Measurements from ENCODE around the gene EXOC7. TPM values are rescaled to one million over a fixed set of nuclear protein-coding genes. Genes with fewer than 3 reads are reported as not detected.
A peak's percentile ranks its signal among the peaks of the same experiment; 100 is the strongest.

The EXOC7 gene
- total and polyA plus RNA-seq, 2 of the 8 experiments (the other 6 are each of a cell fraction or from before 2014, with no cell fraction given): 77.1 to 92.6 TPM

GRCh38 chr17:76120658-76121008 lies 17.0 kb upstream of the EXOC7 start:
- Histone ChIP-seq H4K8ac (ENCODE audit: extremely low read depth, insufficient read depth, low read length) (no peak overlapping the region), H2BK120ac (replicated peaks; ENCODE audit: low read depth, low read length) (no peak overlapping the region), H3K23ac (ENCODE audit: insufficient read length) (no peak overlapping the region), H3K79me2 (ENCODE audit: control insufficient read depth in 1 of 2, insufficient read depth in 2 of 2, low read length in 2 of 2) (no peaks in the 10 kb centered on the region), H2BK12ac (ENCODE audit: low read depth, low read length) (peak overlapping the region; percentile 79; the same call in 1 of the 2 replicates), H3K4me1 (replicated peaks in 1 of 4; ENCODE audit: control insufficient read depth in 3 of 4, insufficient read depth in 4 of 4, low read length in 3 of 4) (peaks cover 7 to 32% (median 19%) of the 10 kb centered on the region in 4 experiments), H3K14ac (ENCODE audit: insufficient read length) (no peak overlapping the region), H2AK5ac (ENCODE audit: low read depth, low read length) (no peak overlapping the region), H2AFZ (ENCODE audit: low read length) (no peak overlapping the region), H2BK15ac (ENCODE audit: low read length) (0 out of 2 replicates have a peak overlapping the region, but pooled peaks have one; percentile 88), H3K9ac (replicated peaks in 1 of 4; ENCODE audit: extremely low read depth in 1 of 4, low read depth in 3 of 4, low read length in 3 of 4) (no peak overlapping the region; a peak in 2 of 7 replicates), H3K27ac (ENCODE audit: low read depth, low read length) (no peak overlapping the region), H2BK20ac (ENCODE audit: low read length) (peak overlapping the region; percentile 8; the same call in 1 of the 2 replicates), H3K4me2 (ENCODE audit: insufficient read depth in 1 of 2, low read depth in 2 of 2, low read length in 2 of 2) (peak overlapping the region; percentile 5 to 53; a peak in 3 of 4 replicates), H4K91ac (replicated peaks; ENCODE audit: insufficient read length, low read length) (no peak overlapping the region), H3K23me2 (ENCODE audit: low read depth, low read length) (peaks cover 2% of the 10 kb centered on the region; the same call in 1 of the 2 replicates), H3K27me3 (replicated peaks in 1 of 4; ENCODE audit: control insufficient read depth in 3 of 4, extremely low read depth in 1 of 4, insufficient read depth in 3 of 4, low read length in 3 of 4) (peaks cover 0 to 13% (median 7%) of the 10 kb centered on the region in 4 experiments; a peak in 4 of 7 replicates), H4K20me1 (replicated peaks in 1 of 2; ENCODE audit: control insufficient read depth in 1 of 2, insufficient read depth in 2 of 2, low read length in 2 of 2) (no peaks in the 10 kb centered on the region), H3K56ac (replicated peaks; ENCODE audit: insufficient read length, low read depth, low read length) (no peak overlapping the region), H3K4me3 (ENCODE audit: extremely low read depth in 1 of 4, insufficient read depth in 2 of 4, low read depth in 3 of 4, low read length in 4 of 4) (peak overlapping the region in 3 of 4 experiments; percentile 5 to 48 (median 19); a peak in 2 of 8 replicates), H3K79me1 (ENCODE audit: low read depth, low read length) (no peaks in the 10 kb centered on the region), H3K18ac (ENCODE audit: extremely low read depth, low read length) (no peak overlapping the region), H2BK5ac (ENCODE audit: low read depth, low read length) (peak overlapping the region; percentile 47; the same call in 1 of the 2 replicates), H3K4ac (replicated peaks; ENCODE audit: insufficient read length, low read depth, low read length) (no peak overlapping the region), H3K36me3 (ENCODE audit: control insufficient read depth in 2 of 4, insufficient read depth in 4 of 4, low read length in 3 of 4) (no peaks in the 10 kb centered on the region), H3K9me3 (ENCODE audit: insufficient read depth in 2 of 2, low read depth in 1 of 2, low read length in 1 of 2) (no peaks in the 10 kb centered on the region), H4K5ac (ENCODE audit: insufficient read length, low read depth, low read length) (no peak overlapping the region)
- CTCF ChIA-PET (ENCODE audit: partially characterized antibody): interaction anchor here (0.8 to 41.5 kb wide), 18 partner anchors 11 to 331 kb away, joined by 3 to 778 read pairs (median 6); partner anchors contain the start of genes FOXJ1, GALR2 and QRICH2
- WGBS, 2 experiments (ENCODE audit: extremely low coverage in 1 of 2, insufficient coverage in 1 of 2, insufficient read length in 1 of 2, insufficient replicate concordance in 2 of 2, low coverage in 1 of 2, low lambda C conversion rate in 2 of 2, missing lambda C conversion rate in 1 of 2): 73% methylated on average over 5 of the region's 5 CpGs; no CpG with 5 or more reads in 1 of the 2 experiments
- DNase-seq (ENCODE audit: low read depth in 1 of 2, low spot score in 2 of 2) (no peak), FAIRE-seq (no peak)
- TF ChIP-seq BRCA1 (IDR thresholded peaks at IDR 0.05; ENCODE audit: low read depth, low read length): no peak
- no peak for TF ChIP-seq RAD21 (IDR thresholded peaks at IDR 0.05 in 1 of 2, conservative IDR thresholded peaks at IDR 0.05 in 1 of 2; ENCODE audit: low read depth in 2 of 2, low read length in 2 of 2)
- no peak for TF ChIP-seq FOSL1 (IDR thresholded peaks at IDR 0.05; ENCODE audit: insufficient read depth, low read depth, low read length)
- TF ChIP-seq TCF12 (IDR thresholded peaks at IDR 0.05; ENCODE audit: low read depth, low read length): no peak
- POLR2A ChIA-PET (ENCODE audit: partially characterized antibody): interaction anchor here (0.8 to 5.4 kb wide), 5 partner anchors 14 to 329 kb away, joined by 3 to 70 read pairs (median 5); partner anchors contain the start of genes EXOC7 and FOXJ1

Measured in H1 (cell line).